ENCODE data around the gene RND2. TPM values are rescaled to one million over a fixed set of nuclear protein-coding genes. Genes with fewer than 3 reads are reported as not detected.

Gene RND2
- total and polyA plus RNA-seq, 2 of the 13 experiments (the other 11 are each of a cell fraction or from before 2014, with no cell fraction given) = 0.05 to 0.11 TPM

- Histone ChIP-seq H3K4me3 (replicated peaks in 1 of 3; ENCODE audit: insufficient read depth in 1 of 3, low read depth in 2 of 3, low read length in 3 of 3) (no peak overlapping the region), H3K4me1 (ENCODE audit: insufficient read depth, low read length) (peaks cover 2% of the 10 kb centered on the region), H3K9me3 (ENCODE audit: low read length) (no peaks in the 10 kb centered on the region), H3K27me3 (ENCODE audit: control insufficient read depth in 1 of 2, insufficient read depth in 2 of 2, low read length in 2 of 2) (no peaks in the 10 kb centered on the region), H3K79me2 (ENCODE audit: insufficient read depth, low read length) (no peaks in the 10 kb centered on the region), H3K36me3 (replicated peaks in 1 of 2; ENCODE audit: control insufficient read depth in 1 of 2, insufficient read depth in 2 of 2, low read length in 2 of 2) (peaks cover 1 to 21% of the 10 kb centered on the region in 2 experiments; a peak in 3 of 5 replicates), H3K9ac (ENCODE audit: insufficient read depth, low read depth, low read length) (no peak overlapping the region), H3K27ac (ENCODE audit: extremely low read length, insufficient read depth, low read length) (no peak overlapping the region), H3K4me2 (ENCODE audit: low read depth, low read length) (no peak overlapping the region), H4K20me1 (ENCODE audit: insufficient read depth, low read length) (no peaks in the 10 kb centered on the region), H2AFZ (ENCODE audit: low read length) (no peak overlapping the region)
- ChIA-PET CTCF (ENCODE audit: low intra/inter-chr PET ratio, low total read pairs) (no interaction called here), POLR2A (no interaction called here)
- ATAC-seq = no peak
- intact Hi-C loops (cut with micrococcal nuclease; ENCODE audit: unreplicated experiment) (no loop called here), in situ Hi-C loops (cut with HindIII; ENCODE audit: extremely low pct_ligation_motif_present, low pct_unique_long_range_greater_than_20kb) (no loop called here)
- 95% methylated on average over 4 of the region's 4 CpGs for WGBS (ENCODE audit: low lambda C conversion rate)
- no peak for DNase-seq (ENCODE audit: low spot score)
- BruUV-seq (replicated peaks) = no TSS peak
- FAIRE-seq = no peak
- TF ChIP-seq ELF4 (CRISPR knock-in tag; IDR thresholded peaks at IDR 0.05; ENCODE audit: borderline replicate concordance) (no peak), ZNF282 (IDR thresholded peaks at IDR 0.05; ENCODE audit: partially characterized antibody) (peak; percentile 43), KAT7 (CRISPR knock-in tag; IDR thresholded peaks at IDR 0.05; ENCODE audit: borderline replicate concordance) (no peak), ZNF552 (CRISPR knock-in tag; IDR thresholded peaks at IDR 0.05; ENCODE audit: borderline replicate concordance) (no peak), CBX2 (IDR thresholded peaks at IDR 0.05; ENCODE audit: low read depth, low read length) (no peak), CBX2 (CRISPR knock-in tag; IDR thresholded peaks at IDR 0.05; ENCODE audit: low read depth) (no peak), ZSCAN22 (CRISPR knock-in tag; IDR thresholded peaks at IDR 0.05) (no peak), FOXK2 (IDR thresholded peaks at IDR 0.05) (0 out of 2 replicates have a peak, but pooled peaks have one; percentile 17), YEATS4 (CRISPR knock-in tag; IDR thresholded peaks at IDR 0.05; ENCODE audit: borderline replicate concordance) (no peak), SP1 (IDR thresholded peaks at IDR 0.05) (peak; percentile 46; the same call in 1 of the 2 replicates), SP1 (CRISPR knock-in tag; IDR thresholded peaks at IDR 0.05) (no peak), JUN (CRISPR knock-in tag; IDR thresholded peaks at IDR 0.05) (no peak), HOXA3 (CRISPR knock-in tag; IDR thresholded peaks at IDR 0.05) (no peak), TCF7L2 (IDR thresholded peaks at IDR 0.05; ENCODE audit: low read depth, low read length) (no peak), MAFK (conservative IDR thresholded peaks at IDR 0.05 in 1 of 2, IDR thresholded peaks at IDR 0.05 in 1 of 2; ENCODE audit: low read length in 2 of 2) (peak; percentile 19 to 44; a peak in 2 of 4 replicates)
Measured at GRCh38 chr17:43074869-43075268, 49.8 kb downstream of the RND2 start.

All from HepG2 (cell line).